HEK293 (cell line): Measurements from ENCODE around the gene SLC25A18.

Experiments used
- CTCF ChIA-PET: fragments of 350-600 bp; formaldehyde crosslinking; extraction: SDS; loops from one replicate; lab custom pipeline; 2021; ENCODE audit warnings: antibody characterized with exemption; lab: Yijun Ruan, JAX
- POLR2A ChIA-PET: fragments of 300-600 bp; formaldehyde crosslinking; extraction: SDS; loops from one replicate; lab custom pipeline; 2020; ENCODE audit warnings: antibody characterized with exemption, inconsistent platforms; lab: Yijun Ruan, JAX
- H3K27ac ChIP-seq: fragments of 200-500 bp; sonication (Bioruptor generic); 2 replicates; pipeline ENCODE4 v1.5.1; 2014; ENCODE audit warnings: low read depth, low read length, control low read depth, inconsistent platforms; ENCODE audit errors: extremely low read depth
- H3K36me3 ChIP-seq, 2 experiments: fragments of 200-500 bp in 1 of 2; sonication (Bioruptor generic) in 1 of 2; 1 replicate in 1 of 2; 2 replicates in 1 of 2; pipeline ENCODE4 v1.5.1; 2014 to 2017; ENCODE audit warnings: inconsistent platforms in 2 of 2, low read length in 2 of 2; ENCODE audit not compliant: control insufficient read depth in 2 of 2, insufficient read depth in 1 of 2
- H3K4me1 ChIP-seq: fragments of 200-500 bp; sonication (Bioruptor generic); 2 replicates; pipeline ENCODE4 v1.5.1; 2014; ENCODE audit warnings: mild to moderate bottlenecking, low read length, inconsistent platforms; ENCODE audit not compliant: control insufficient read depth, insufficient read depth
- H3K4me3 ChIP-seq: 2 replicates; pipeline ENCODE4 v1.5.1; 2011; ENCODE audit warnings: low read depth, mild to moderate bottlenecking, control low read depth, low read length, moderate library complexity
- H3K9me3 ChIP-seq: fragments of 200-500 bp; sonication (Bioruptor generic); 2 replicates; pipeline ENCODE4 v1.5.1; 2014; ENCODE audit warnings: low read depth, low read length, inconsistent platforms; ENCODE audit not compliant: control insufficient read depth, insufficient read depth
- HOXA7 ChIP-seq: sonication (generic); formaldehyde crosslinking; IDR thresholded peaks from 2 replicates; pipeline ENCODE4 v1.8.1; 2022; ENCODE audit warnings: missing genetic modification reagents, borderline replicate concordance
- KLF7 ChIP-seq: fragments of 450-650 bp; formaldehyde crosslinking; IDR thresholded peaks from 2 replicates; pipeline ENCODE4 v1.5.1; 2016; ENCODE audit warnings: missing biosample characterization, missing genetic modification characterization, borderline replicate concordance
- PATZ1 ChIP-seq: fragments of 450-650 bp; formaldehyde crosslinking; IDR thresholded peaks from 2 replicates; pipeline ENCODE4 v1.5.1; 2016; ENCODE audit warnings: missing biosample characterization, missing genetic modification characterization
- SCRT1 ChIP-seq: fragments of 450-650 bp; formaldehyde crosslinking; IDR thresholded peaks from 2 replicates; pipeline ENCODE4 v1.5.1; 2016; ENCODE audit warnings: missing biosample characterization, missing genetic modification characterization, borderline replicate concordance
- TRIM28 ChIP-seq: IDR thresholded peaks from 2 replicates; pipeline ENCODE4 v1.6.1; 2011; ENCODE audit warnings: low read length, control low read depth, borderline replicate concordance
- ZBTB10 ChIP-seq: fragments of 450-650 bp; formaldehyde crosslinking; IDR thresholded peaks from 2 replicates; pipeline ENCODE4 v1.5.1; 2016; ENCODE audit warnings: missing biosample characterization, missing genetic modification characterization
- ZBTB17 ChIP-seq: fragments of 450-650 bp; formaldehyde crosslinking; IDR thresholded peaks from 2 replicates; pipeline ENCODE4 v1.5.1; 2016; ENCODE audit warnings: missing biosample characterization, missing genetic modification characterization
- ZBTB21 ChIP-seq: fragments of 450-650 bp; formaldehyde crosslinking; IDR thresholded peaks from 2 replicates; pipeline ENCODE4 v1.5.1; 2017; ENCODE audit warnings: missing biosample characterization, missing genetic modification characterization
- ZNF10 ChIP-seq: fragments of 450-650 bp; formaldehyde crosslinking; IDR thresholded peaks from 2 replicates; pipeline ENCODE4 v1.5.1; 2017; ENCODE audit warnings: missing biosample characterization, missing genetic modification characterization
- ZNF16 ChIP-seq: fragments of 450-650 bp; formaldehyde crosslinking; IDR thresholded peaks from 2 replicates; pipeline ENCODE4 v1.5.1; 2016; ENCODE audit warnings: low read depth, missing biosample characterization, missing genetic modification characterization
- ZNF354C ChIP-seq: fragments of 450-650 bp; formaldehyde crosslinking; IDR thresholded peaks from 2 replicates; pipeline ENCODE4 v1.5.1; 2016; ENCODE audit warnings: missing biosample characterization, missing genetic modification characterization, low read depth, borderline replicate concordance
- ZNF518A ChIP-seq: fragments of 450-650 bp; formaldehyde crosslinking; conservative IDR thresholded peaks from 2 replicates; pipeline ENCODE4 v1.5.1; 2016; ENCODE audit warnings: low read depth, missing biosample characterization, missing genetic modification characterization
- ZNF623 ChIP-seq: fragments of 450-650 bp; formaldehyde crosslinking; IDR thresholded peaks from 2 replicates; pipeline ENCODE4 v1.5.1; 2016; ENCODE audit warnings: missing biosample characterization, missing genetic modification characterization
- ZNF629 ChIP-seq: fragments of 450-650 bp; formaldehyde crosslinking; IDR thresholded peaks from 2 replicates; pipeline ENCODE4 v1.5.1; 2017; ENCODE audit warnings: missing biosample characterization, missing genetic modification characterization
- ZNF660 ChIP-seq: fragments of 450-650 bp; IDR thresholded peaks from 2 replicates; pipeline ENCODE4 v1.5.1; 2018; ENCODE audit warnings: missing biosample characterization, mild to moderate bottlenecking, missing genetic modification characterization
- ZNF777 ChIP-seq: fragments of 450-650 bp; formaldehyde crosslinking; IDR thresholded peaks from 2 replicates; pipeline ENCODE4 v1.5.1; 2017; ENCODE audit warnings: missing biosample characterization, missing genetic modification characterization, borderline replicate concordance

SLC25A18 gene

GRCh38 chr22:17627961-17628405 lies 64.7 kb downstream of the SLC25A18 start:
- H3K27ac ChIP-seq, result peak overlapping the region; percentile 2; the same call in 1 of the 2 replicates
- CTCF ChIA-PET, result no interaction called here
- POLR2A ChIA-PET, result interaction anchor here (1.0 kb wide), 1 partner anchor 11 kb away, joined by 8 read pairs; no protein-coding TSS in a partner anchor

More at GRCh38 chr22:17627961-17628405, 64.7 kb downstream of the SLC25A18 start:
- peaks cover 15 to 17% of the 10 kb centered on the region in 2 experiments; a peak in 2 of 3 replicates for H3K36me3 ChIP-seq
- H3K4me1 ChIP-seq, result peaks cover 7% of the 10 kb centered on the region
- TF ChIP-seq PATZ1 (no peak), ZNF16 (tag by site-specific recombination) (no peak), ZNF354C (no peak), KLF7 (tag by site-specific recombination) (no peak), ZNF623 (no peak), ZNF777 (tag by site-specific recombination) (no peak), ZNF629 (no peak), ZBTB21 (tag by site-specific recombination) (no peak), ZBTB10 (tag by site-specific recombination) (no peak), ZNF518A (no peak), HOXA7 (CRISPR knock-in tag) (no peak), SCRT1 (tag by site-specific recombination) (no peak), ZNF10 (tag by site-specific recombination) (no peak), ZNF660 (no peak), TRIM28 (no peak), ZBTB17 (no peak)
- H3K4me3 ChIP-seq, result peak overlapping the region; percentile 80
- H3K9me3 ChIP-seq, result no peaks in the 10 kb centered on the region
